Measurements from ENCODE around the gene EDAR.

EDAR gene

DNA sequence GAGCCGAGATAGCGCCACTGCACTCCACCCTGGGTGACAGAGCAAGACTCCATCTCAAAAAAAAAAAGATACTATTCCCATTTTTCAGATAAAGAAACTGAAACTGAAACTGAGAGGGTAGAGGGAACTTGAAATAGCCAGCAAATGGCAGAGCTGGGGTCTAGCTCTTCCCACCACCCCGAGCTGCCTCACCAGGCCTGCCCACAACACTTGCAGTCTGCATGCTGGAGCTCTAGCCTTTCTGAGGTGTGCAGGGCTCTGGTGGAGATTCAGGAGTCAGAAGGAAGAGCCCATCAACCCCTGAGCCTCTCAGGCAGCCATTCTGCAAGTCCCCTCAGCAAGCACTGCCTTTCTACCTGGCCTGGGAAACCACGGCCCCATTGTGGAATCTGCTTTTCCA is 14.3 kb downstream of the EDAR start:
- TF ChIP-seq CTCF (IDR thresholded peaks at IDR 0.05; ENCODE audit: extremely low read depth, insufficient read depth, missing control alignments): no peak
- in situ Hi-C loops (cut with MboI; ENCODE audit: low pct_unique_long_range_greater_than_20kb, low sequenced_read_pairs, unreplicated experiment): loop anchor here (25.0 kb wide), 1 partner anchor 112 kb away; no protein-coding TSS in a partner anchor
- no peak for DNase-seq (ENCODE audit: low spot score)

DNA sequence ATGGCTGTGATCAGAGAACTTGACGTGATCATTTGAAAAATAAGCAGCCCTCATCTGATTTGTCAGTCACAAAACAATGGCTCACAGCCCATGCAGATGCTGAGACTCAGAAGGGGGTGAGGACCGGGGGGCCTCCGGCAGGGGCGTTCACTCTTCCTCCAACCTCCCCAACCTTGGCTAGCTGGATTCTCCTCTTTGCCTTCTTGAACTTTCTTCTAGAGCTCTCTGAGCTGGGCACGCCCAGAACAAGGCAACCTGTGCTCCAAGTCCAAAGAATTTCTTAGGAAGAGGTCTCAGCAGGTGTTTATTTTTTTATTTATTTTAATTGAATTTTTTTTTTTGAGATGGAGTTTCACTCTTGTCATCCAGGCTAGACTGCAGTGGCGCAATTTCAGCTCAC is 16.4 kb downstream of the EDAR start:
- no peak for TF ChIP-seq CTCF (IDR thresholded peaks at IDR 0.05; ENCODE audit: extremely low read depth, insufficient read depth, missing control alignments)
- in situ Hi-C loops (cut with MboI; ENCODE audit: low pct_unique_long_range_greater_than_20kb, low sequenced_read_pairs, unreplicated experiment): loop anchor here (25.0 kb wide), 1 partner anchor 110 kb away; no protein-coding TSS in a partner anchor
- DNase-seq (ENCODE audit: low spot score): no peak

- DNase-seq (ENCODE audit: low spot score): no peak
- TF ChIP-seq CTCF (IDR thresholded peaks at IDR 0.05; ENCODE audit: extremely low read depth, insufficient read depth, missing control alignments): no peak
- in situ Hi-C loops (cut with MboI; ENCODE audit: low pct_unique_long_range_greater_than_20kb, low sequenced_read_pairs, unreplicated experiment): loop anchor here (25.0 kb wide), 1 partner anchor 110 kb away; no protein-coding TSS in a partner anchor
These were observed 17.1 kb downstream of the EDAR start for GRCh38 chr2:108971661-108972566.

DNA sequence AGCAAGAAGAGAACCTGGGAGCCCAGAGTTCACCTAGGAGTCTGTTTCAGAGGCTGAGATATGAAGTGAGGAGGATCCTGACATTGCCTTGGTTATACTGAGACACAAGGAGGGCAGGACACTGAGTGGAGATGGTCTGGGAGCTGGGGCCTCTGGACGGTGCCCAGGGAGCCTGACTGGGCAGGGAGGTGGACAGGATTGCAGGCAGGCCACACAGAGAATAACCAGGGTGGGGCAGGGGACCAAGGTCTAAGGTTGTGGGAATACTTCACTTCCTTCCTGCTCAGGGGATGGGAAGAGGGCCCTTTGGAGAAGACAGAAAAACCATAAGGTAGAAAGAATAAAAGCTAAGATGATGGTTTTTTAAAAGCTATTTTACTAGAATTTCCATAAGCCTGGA is 18.7 kb downstream of the EDAR start:
- DNase-seq (ENCODE audit: low spot score): no peak
- TF ChIP-seq CTCF (IDR thresholded peaks at IDR 0.05; ENCODE audit: extremely low read depth, insufficient read depth, missing control alignments): no peak
- in situ Hi-C loops (cut with MboI; ENCODE audit: low pct_unique_long_range_greater_than_20kb, low sequenced_read_pairs, unreplicated experiment): loop anchor here (25.0 kb wide), 1 partner anchor 108 kb away; no protein-coding TSS in a partner anchor

DNA sequence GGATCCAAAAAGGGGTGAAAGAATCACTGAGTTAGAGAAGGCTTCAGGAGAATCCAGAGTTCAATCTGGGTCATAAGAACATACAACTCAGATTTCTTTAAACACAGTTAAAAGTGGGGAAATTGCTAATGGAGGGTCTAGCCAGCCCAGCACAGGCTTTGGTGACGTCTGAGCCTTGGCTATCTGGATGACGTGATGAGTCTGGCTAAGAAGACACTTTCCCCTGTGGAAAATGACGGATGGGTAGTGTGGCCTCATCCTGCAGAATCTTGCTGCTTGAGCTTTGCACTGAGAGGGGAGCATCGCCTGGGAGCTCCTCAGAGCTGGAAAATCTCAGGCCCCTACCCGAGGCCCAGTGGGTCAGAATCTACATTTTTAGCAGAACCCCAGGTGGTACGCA is 19.2 kb downstream of the EDAR start:
- DNase-seq (ENCODE audit: low spot score): no peak
- TF ChIP-seq CTCF (IDR thresholded peaks at IDR 0.05; ENCODE audit: extremely low read depth, insufficient read depth, missing control alignments): no peak
- in situ Hi-C loops (cut with MboI; ENCODE audit: low pct_unique_long_range_greater_than_20kb, low sequenced_read_pairs, unreplicated experiment): loop anchor here (25.0 kb wide), 1 partner anchor 108 kb away; no protein-coding TSS in a partner anchor

DNA sequence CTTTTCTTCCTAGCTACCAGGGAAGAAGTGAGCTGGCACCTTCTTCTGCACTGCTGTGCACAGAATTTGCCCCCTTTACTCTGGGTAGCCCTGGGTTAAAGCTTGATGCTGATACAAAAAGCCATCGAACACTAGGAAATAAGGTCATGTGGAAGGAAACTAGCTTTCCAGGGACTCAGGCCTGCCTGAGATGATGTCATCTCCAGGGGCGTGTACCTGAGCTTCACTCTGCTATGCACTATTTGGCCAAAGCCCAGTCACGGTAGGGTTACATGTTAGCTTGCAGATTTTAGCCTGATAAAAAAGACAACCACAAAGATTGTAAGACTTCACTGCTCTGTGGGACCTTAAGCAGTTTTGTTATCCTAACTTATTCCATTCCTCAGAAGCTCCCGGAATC is 20.4 kb downstream of the EDAR start:
- in situ Hi-C loops (cut with MboI; ENCODE audit: low pct_unique_long_range_greater_than_20kb, low sequenced_read_pairs, unreplicated experiment): loop anchor here (25.0 kb wide), 1 partner anchor 106 kb away; no protein-coding TSS in a partner anchor
- TF ChIP-seq CTCF (IDR thresholded peaks at IDR 0.05; ENCODE audit: extremely low read depth, insufficient read depth, missing control alignments): no peak
- DNase-seq (ENCODE audit: low spot score): no peak
